PC-3 (cell line): ENCODE data around the gene SLC44A1. TPM values are rescaled to one million over a fixed set of nuclear protein-coding genes. Genes with fewer than 3 reads are reported as not detected.

Experiments
- ATAC-seq: fragments of 200-7000 bp; cut with Tn5 transposase; 2 replicates; pipeline ENCODE4 v1.9.1; 2020; ENCODE audit warnings: mild to moderate bottlenecking, moderate library complexity
- BruUV-seq: library from RNA; stranded (reverse); fragments of 400-500 nt; replicated peaks from 2 replicates; lab custom pipeline; 2021; lab: Mats Ljungman, UMichigan
- CTCF ChIA-PET: fragments of 300-600 bp; sonication (Branson Sonifier 250); formaldehyde crosslinking; loops from one replicate; lab custom pipeline; 2022; ENCODE audit warnings: antibody characterized with exemption; lab: Charles Lee
- POLR2A ChIA-PET: fragments of 300-600 bp; sonication (Branson Sonifier 250); formaldehyde crosslinking; loops from one replicate; lab custom pipeline; 2022; ENCODE audit warnings: antibody characterized with exemption; ENCODE audit not compliant: unreplicated experiment; lab: Charles Lee
- DNase-seq: peaks from one replicate; pipeline ENCODE4 v3.0.0-alpha.2; 2015
- H2AFZ ChIP-seq: fragments of 300-600 bp; sonication (generic); 2 replicates; pipeline ENCODE4 v1.6.0; 2016; ENCODE audit warnings: antibody characterized with exemption, low read length
- H3F3A ChIP-seq: fragments of 300-600 bp; sonication (generic); one replicate; pipeline ENCODE4 v1.6.0; 2017; ENCODE audit warnings: antibody characterized with exemption, low read length, control low read depth, mild to moderate bottlenecking; ENCODE audit not compliant: unreplicated experiment
- H3K27ac ChIP-seq: fragments of 300-600 bp; sonication (generic); 2 replicates; pipeline ENCODE4 v1.5.1; 2016; ENCODE audit warnings: mild to moderate bottlenecking, low read length
- H3K27me3 ChIP-seq: fragments of 300-600 bp; sonication (generic); 2 replicates; pipeline ENCODE4 v1.6.1; 2016; ENCODE audit warnings: low read length, mixed read lengths
- H3K36me3 ChIP-seq: fragments of 300-600 bp; sonication (generic); 2 replicates; pipeline ENCODE4 v1.6.1; 2016; ENCODE audit warnings: low read depth, mixed run types, low read length, mixed read lengths
- H3K4me1 ChIP-seq: fragments of 300-600 bp; sonication (generic); 2 replicates; pipeline ENCODE4 v1.5.1; 2016; ENCODE audit warnings: low read length; ENCODE audit not compliant: insufficient read depth
- H3K4me2 ChIP-seq: fragments of 300-600 bp; sonication (generic); 2 replicates; pipeline ENCODE4 v1.6.0; 2016; ENCODE audit warnings: low read length
- H3K4me3 ChIP-seq: fragments of 300-600 bp; sonication (generic); 2 replicates; pipeline ENCODE4 v1.5.1; 2016; ENCODE audit warnings: mild to moderate bottlenecking, low read length, mixed read lengths
- H3K79me2 ChIP-seq: fragments of 300-600 bp; sonication (generic); 2 replicates; pipeline ENCODE4 v1.6.1; 2017; ENCODE audit warnings: low read length, mixed read lengths
- H3K9ac ChIP-seq: fragments of 300-600 bp; sonication (generic); 2 replicates; pipeline ENCODE4 v1.6.0; 2016; ENCODE audit warnings: mild to moderate bottlenecking, low read length
- H3K9me2 ChIP-seq: fragments of 300-600 bp; sonication (generic); replicated peaks from 2 replicates; pipeline ENCODE4 v1.6.1; 2016; ENCODE audit warnings: mixed run types, low read length, mixed read lengths
- H3K9me3 ChIP-seq: fragments of 300-600 bp; sonication (generic); 2 replicates; pipeline ENCODE4 v1.6.1; 2016; ENCODE audit warnings: low read length, mixed read lengths
- H4K20me1 ChIP-seq: fragments of 300-600 bp; sonication (generic); 2 replicates; pipeline ENCODE4 v1.6.1; 2016; ENCODE audit warnings: low read length, mixed read lengths
- EZH2 ChIP-seq: fragments of 300-600 bp; sonication (generic); IDR thresholded peaks from one replicate; pipeline ENCODE4 v1.6.1; 2017; ENCODE audit warnings: antibody characterized with exemption, mild to moderate bottlenecking, low read length; ENCODE audit not compliant: unreplicated experiment
- EZH2phosphoT487 ChIP-seq: fragments of 300-600 bp; sonication (generic); IDR thresholded peaks from 2 replicates; pipeline ENCODE4 v1.6.1; 2018; ENCODE audit warnings: mild to moderate bottlenecking, antibody characterized with exemption, low read length, borderline replicate concordance
- intact Hi-C: fragments of 100-400 bp; cut with micrococcal nuclease; formaldehyde crosslinking; loops from 2 replicates; pipeline ENCODE4 v1.9.0; 2023
- total RNA-seq: library from RNA; depleted of rRNA; stranded (reverse); fragments of >200 nt; gene quantifications from 2 replicates; pipeline ENCODE4 v1.2.3, GENCODE V29; 2014
- TF ChIP-seq, protein P1 (sequence below): fragments of 300-600 bp; sonication (generic); conservative IDR thresholded peaks from 2 replicates; pipeline ENCODE4 v1.5.1; 2017; ENCODE audit warnings: antibody characterized with exemption, low read depth, mild to moderate bottlenecking, low read length

Gene SLC44A1
- total RNA-seq, 1 experiment from 2014 or later: 16.1 TPM

DNA sequence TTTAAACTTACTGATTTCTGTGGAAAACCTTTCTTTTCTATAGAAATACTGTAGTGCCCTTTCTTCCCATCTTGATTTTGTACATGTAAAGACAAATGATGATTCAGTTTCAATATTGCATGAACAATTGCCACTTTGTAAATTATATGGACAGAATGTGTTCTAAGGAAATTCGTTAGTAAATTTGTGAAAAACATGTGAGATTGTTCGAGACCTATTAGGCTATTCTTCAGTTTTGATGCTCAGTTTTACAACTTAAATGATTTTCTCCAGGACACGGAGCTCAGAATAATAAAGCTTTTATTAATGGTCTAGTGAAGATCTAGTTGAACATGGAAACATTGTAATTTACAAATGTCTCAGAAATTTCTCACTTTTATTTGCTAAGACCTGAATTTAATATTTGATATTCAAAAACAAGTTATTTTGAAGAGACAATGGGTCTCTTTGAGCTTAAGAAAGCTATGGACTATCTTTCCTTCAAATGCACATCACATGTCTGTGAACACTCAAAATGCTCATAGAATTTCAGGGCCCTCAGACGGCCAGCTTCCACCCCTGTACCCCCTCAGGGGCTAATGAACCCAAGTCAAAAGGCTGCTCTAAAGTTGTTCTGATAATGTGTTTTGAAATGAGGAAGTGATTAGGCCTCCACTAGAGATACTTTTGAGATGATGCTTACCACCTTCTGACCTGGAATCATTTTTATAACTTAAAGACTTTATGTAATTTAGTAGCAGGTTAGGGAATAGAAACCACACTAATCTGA, 149.3 kb downstream of the SLC44A1 start:
- Histone ChIP-seq H3K36me3 (no peaks in the 10 kb centered on the region), H3K4me1 (no peaks in the 10 kb centered on the region), H4K20me1 (no peaks in the 10 kb centered on the region), H3K9me2 (no peaks in the 10 kb centered on the region), H3K4me2 (no peak overlapping the region), H3K9ac (no peak overlapping the region), H3F3A (no peaks in the 10 kb centered on the region), H2AFZ (no peak overlapping the region), H3K9me3 (no peaks in the 10 kb centered on the region), H3K27me3 (no peaks in the 10 kb centered on the region), H3K79me2 (no peaks in the 10 kb centered on the region), H3K27ac (no peak overlapping the region), H3K4me3 (no peak overlapping the region)
- ATAC-seq (no peak), DNase-seq (no peak)
- ChIA-PET CTCF (no interaction called here), POLR2A (no interaction called here)
- no peak for TF ChIP-seq EZH2
- no peak for TF ChIP-seq EZH2phosphoT487
- TF ChIP-seq, protein P1, sequence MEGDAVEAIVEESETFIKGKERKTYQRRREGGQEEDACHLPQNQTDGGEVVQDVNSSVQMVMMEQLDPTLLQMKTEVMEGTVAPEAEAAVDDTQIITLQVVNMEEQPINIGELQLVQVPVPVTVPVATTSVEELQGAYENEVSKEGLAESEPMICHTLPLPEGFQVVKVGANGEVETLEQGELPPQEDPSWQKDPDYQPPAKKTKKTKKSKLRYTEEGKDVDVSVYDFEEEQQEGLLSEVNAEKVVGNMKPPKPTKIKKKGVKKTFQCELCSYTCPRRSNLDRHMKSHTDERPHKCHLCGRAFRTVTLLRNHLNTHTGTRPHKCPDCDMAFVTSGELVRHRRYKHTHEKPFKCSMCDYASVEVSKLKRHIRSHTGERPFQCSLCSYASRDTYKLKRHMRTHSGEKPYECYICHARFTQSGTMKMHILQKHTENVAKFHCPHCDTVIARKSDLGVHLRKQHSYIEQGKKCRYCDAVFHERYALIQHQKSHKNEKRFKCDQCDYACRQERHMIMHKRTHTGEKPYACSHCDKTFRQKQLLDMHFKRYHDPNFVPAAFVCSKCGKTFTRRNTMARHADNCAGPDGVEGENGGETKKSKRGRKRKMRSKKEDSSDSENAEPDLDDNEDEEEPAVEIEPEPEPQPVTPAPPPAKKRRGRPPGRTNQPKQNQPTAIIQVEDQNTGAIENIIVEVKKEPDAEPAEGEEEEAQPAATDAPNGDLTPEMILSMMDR: no peak
- no TSS peak for BruUV-seq
- intact Hi-C loops: no loop called here

DNA sequence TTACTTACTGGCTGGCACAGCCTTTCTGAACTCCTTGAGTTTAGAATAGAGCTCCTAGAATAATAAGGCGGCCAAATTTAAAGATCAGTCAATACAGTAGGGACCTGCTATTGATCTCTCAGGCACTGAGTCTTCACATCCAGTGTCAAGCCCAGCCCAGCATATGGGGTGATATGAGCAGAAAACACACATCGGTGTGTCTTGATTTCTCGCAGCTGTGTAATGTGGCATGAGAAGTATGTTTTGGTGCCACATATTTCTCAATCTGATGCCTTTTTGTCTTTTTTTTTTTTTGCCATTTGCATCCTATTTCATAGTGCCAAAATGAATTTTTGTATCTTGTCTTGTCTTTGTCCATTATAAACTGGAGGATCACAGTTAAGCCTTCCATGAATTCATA, 152.0 kb downstream of the SLC44A1 start:
- Histone ChIP-seq H3K9ac (no peak overlapping the region), H3K4me1 (no peaks in the 10 kb centered on the region), H3F3A (no peaks in the 10 kb centered on the region), H3K4me3 (no peak overlapping the region), H3K9me3 (no peaks in the 10 kb centered on the region), H4K20me1 (no peaks in the 10 kb centered on the region), H3K36me3 (no peaks in the 10 kb centered on the region), H3K4me2 (no peak overlapping the region), H3K27me3 (no peaks in the 10 kb centered on the region), H3K27ac (no peak overlapping the region), H3K79me2 (no peaks in the 10 kb centered on the region), H2AFZ (no peak overlapping the region), H3K9me2 (no peaks in the 10 kb centered on the region)
- ATAC-seq (no peak), DNase-seq (no peak)
- intact Hi-C loops: no loop called here
- POLR2A ChIA-PET: no interaction called here
- no TSS peak for BruUV-seq
- TF ChIP-seq, protein P1: no peak
- TF ChIP-seq EZH2 (no peak), EZH2phosphoT487 (no peak)
- CTCF ChIA-PET: no interaction called here

DNA sequence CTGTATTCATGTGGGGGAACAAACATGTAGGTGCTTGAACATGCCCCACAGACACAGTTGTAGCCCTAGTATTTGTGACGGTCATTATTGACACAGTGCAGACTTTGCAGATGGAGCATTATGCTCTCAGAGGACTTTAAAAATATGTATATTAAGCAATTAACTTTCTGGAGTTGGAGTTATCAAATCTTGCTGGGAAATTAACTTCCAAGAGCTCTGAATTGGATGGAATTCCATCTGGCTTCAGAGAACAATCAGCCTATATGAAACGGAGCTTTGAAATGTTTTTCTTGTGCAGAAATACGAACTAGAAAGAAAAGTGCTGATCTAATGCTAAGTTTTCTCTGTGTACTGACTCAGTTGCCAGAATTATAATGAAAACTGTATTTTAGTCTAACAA, 152.4 kb downstream of the SLC44A1 start:
- no peak overlapping the region for H3K4me3 ChIP-seq
- no peaks in the 10 kb centered on the region for H3K36me3 ChIP-seq
- no peak overlapping the region for H2AFZ ChIP-seq
- no peaks in the 10 kb centered on the region for H3K27me3 ChIP-seq
- intact Hi-C loops: no loop called here
- no peak overlapping the region for H3K9ac ChIP-seq
- no peaks in the 10 kb centered on the region for H3K9me2 ChIP-seq
- no TSS peak for BruUV-seq
- no peaks in the 10 kb centered on the region for H3K9me3 ChIP-seq
- H3K79me2 ChIP-seq: no peaks in the 10 kb centered on the region
- H3K27ac ChIP-seq: no peak overlapping the region
- H3F3A ChIP-seq: no peaks in the 10 kb centered on the region
- POLR2A ChIA-PET: no interaction called here
- DNase-seq (no peak), ATAC-seq (no peak)
- TF ChIP-seq EZH2 (no peak), EZH2phosphoT487 (no peak)
- TF ChIP-seq, protein P1: no peak
- CTCF ChIA-PET: no interaction called here
- H3K4me1 ChIP-seq: no peaks in the 10 kb centered on the region
- H4K20me1 ChIP-seq: no peaks in the 10 kb centered on the region
- no peak overlapping the region for H3K4me2 ChIP-seq
